GM23248 (cell line): ENCODE data around the gene ZCCHC17. TPM values are rescaled to one million over a fixed set of nuclear protein-coding genes. Genes with fewer than 3 reads are reported as not detected.
"Not testable (repeated sequence)": the region's sequence is repeated elsewhere in the genome, so short reads cannot be mapped to it uniquely, and the experiment has no call there.

Experiments
- DNase-seq: peaks from one replicate; pipeline ENCODE4 v3.0.0-alpha.2; 2015
- H2AFZ ChIP-seq: fragments of 200-600 bp; sonication (generic); 2 replicates; pipeline ENCODE4 v1.6.1; 2016; ENCODE audit warnings: antibody characterized with exemption
- H3F3A ChIP-seq: fragments of 200-600 bp; sonication (generic); 2 replicates; pipeline ENCODE4 v1.6.1; 2016; ENCODE audit warnings: mild to moderate bottlenecking, antibody characterized with exemption, mixed run types; ENCODE audit not compliant: insufficient read depth
- H3K27ac ChIP-seq: fragments of 200-600 bp; sonication (generic); 2 replicates; pipeline ENCODE4 v1.5.1; 2016; ENCODE audit warnings: mild to moderate bottlenecking
- H3K27me3 ChIP-seq: fragments of 200-600 bp; sonication (generic); replicated peaks from 2 replicates; pipeline ENCODE4 v1.6.1; 2016; ENCODE audit warnings: mild to moderate bottlenecking; ENCODE audit not compliant: insufficient read depth
- H3K36me3 ChIP-seq: fragments of 200-600 bp; sonication (generic); 2 replicates; pipeline ENCODE4 v1.6.1; 2016; ENCODE audit warnings: low read depth, mild to moderate bottlenecking
- H3K4me1 ChIP-seq: fragments of 200-600 bp; sonication (generic); 2 replicates; pipeline ENCODE4 v1.6.1; 2016; ENCODE audit warnings: mild to moderate bottlenecking; ENCODE audit not compliant: insufficient read depth
- H3K4me2 ChIP-seq: fragments of 200-600 bp; sonication (generic); one replicate; pipeline ENCODE4 v1.6.1; 2016; ENCODE audit warnings: mild to moderate bottlenecking; ENCODE audit not compliant: unreplicated experiment
- H3K4me3 ChIP-seq: fragments of 200-600 bp; sonication (generic); 2 replicates; pipeline ENCODE4 v1.5.1; 2016; ENCODE audit warnings: mild to moderate bottlenecking
- H3K79me2 ChIP-seq: fragments of 200-600 bp; sonication (generic); 2 replicates; pipeline ENCODE4 v1.6.1; 2016; ENCODE audit warnings: mild to moderate bottlenecking; ENCODE audit not compliant: insufficient read depth
- H3K9ac ChIP-seq: fragments of 200-600 bp; sonication (generic); 2 replicates; pipeline ENCODE4 v1.6.1; 2016; ENCODE audit warnings: mild to moderate bottlenecking
- H3K9me2 ChIP-seq: fragments of 200-600 bp; sonication (generic); 2 replicates; pipeline ENCODE4 v1.6.1; 2016; ENCODE audit warnings: mixed run types, mild to moderate bottlenecking, moderate library complexity; ENCODE audit not compliant: insufficient read depth
- H3K9me3 ChIP-seq: fragments of 200-600 bp; sonication (generic); one replicate; pipeline ENCODE4 v1.6.1; 2017; ENCODE audit warnings: low read depth
- H4K20me1 ChIP-seq: fragments of 200-600 bp; sonication (generic); 2 replicates; pipeline ENCODE4 v1.6.0; 2016; ENCODE audit not compliant: insufficient read depth
- EZH2 ChIP-seq: fragments of 200-600 bp; sonication (generic); IDR thresholded peaks from 2 replicates; pipeline ENCODE4 v1.6.1; 2018; ENCODE audit warnings: antibody characterized with exemption, mild to moderate bottlenecking; ENCODE audit not compliant: insufficient read depth, poor library complexity, severe bottlenecking
- EZH2phosphoT487 ChIP-seq: fragments of 200-600 bp; sonication (generic); IDR thresholded peaks from 2 replicates; pipeline ENCODE4 v1.6.1; 2018; ENCODE audit warnings: antibody characterized with exemption, moderate library complexity, mild to moderate bottlenecking, low read depth; ENCODE audit not compliant: insufficient read depth
- WGBS, 2 experiments: methylation state at CpG; one replicate each; pipeline ENCODE4 v1.1.6; 2015 to 2017; ENCODE audit warnings: low lambda C conversion rate in 2 of 2, low coverage in 1 of 2; ENCODE audit errors: missing lambda C conversion rate in 2 of 2; 5-methylcytosine and 5-hydroxymethylcytosine counted together
- in situ Hi-C: fragments of 300-500 bp; cut with MboI; formaldehyde crosslinking; loops from 2 replicates; pipeline ENCODE4 v1.15.0; 2020
- polyA plus RNA-seq: library from polyadenylated mRNA; unstranded; fragments of >200 nt; fragmentation: Nextera tagmentation; extraction: Ambion mirVana; gene quantifications from 2 replicates; pipeline ENCODE4 v1.2.1, GENCODE V29; 2016
- total RNA-seq: library from RNA; depleted of rRNA; stranded (reverse); fragments of >200 nt; shearing (Covaris generic); gene quantifications from 2 replicates; pipeline ENCODE4 v1.2.3, GENCODE V29; 2014

ZCCHC17 gene
- total and polyA plus RNA-seq, 2 experiments from 2014 or later = 34.8 to 65.6 TPM

GRCh38 chr1:31258581-31258980 lies 38.3 kb upstream of the ZCCHC17 start:
- in situ Hi-C loops = no loop called here

GRCh38 chr1:31259746-31260145 lies 37.1 kb upstream of the ZCCHC17 start:
- no peaks in the 10 kb centered on the region for H3F3A ChIP-seq
- no peaks in the 10 kb centered on the region for H3K9me2 ChIP-seq
- H3K36me3 ChIP-seq = peaks cover 31% of the 10 kb centered on the region
- in situ Hi-C loops = no loop called here
- no peak overlapping the region for H2AFZ ChIP-seq
- no peak for DNase-seq
- H4K20me1 ChIP-seq = no peaks in the 10 kb centered on the region
- no peak overlapping the region for H3K27ac ChIP-seq
- no peaks in the 10 kb centered on the region for H3K4me1 ChIP-seq
- TF ChIP-seq EZH2phosphoT487 = no peak
- no peak for TF ChIP-seq EZH2
- no peak overlapping the region for H3K9ac ChIP-seq
- no peak overlapping the region for H3K4me2 ChIP-seq
- 92 to 96% methylated on average over 3 of the region's 3 CpGs for WGBS, 2 experiments
- no peaks in the 10 kb centered on the region for H3K9me3 ChIP-seq
- H3K4me3 ChIP-seq = no peak overlapping the region
- H3K79me2 ChIP-seq = no peaks in the 10 kb centered on the region
- H3K27me3 ChIP-seq = no peaks in the 10 kb centered on the region

More at GRCh38 chr1:31258581-31258980, 38.3 kb upstream of the ZCCHC17 start:
- no peaks in the 10 kb centered on the region for H3K9me2 ChIP-seq
- H3F3A ChIP-seq = no peaks in the 10 kb centered on the region
- no peaks in the 10 kb centered on the region for H4K20me1 ChIP-seq
- H3K4me3 ChIP-seq = no peak overlapping the region
- H3K4me1 ChIP-seq = no peaks in the 10 kb centered on the region
- DNase-seq = no peak
- no peak overlapping the region for H3K27ac ChIP-seq
- H3K27me3 ChIP-seq = no peaks in the 10 kb centered on the region
- H3K9me3 ChIP-seq = no peaks in the 10 kb centered on the region
- no peak overlapping the region for H2AFZ ChIP-seq
- TF ChIP-seq EZH2 (no peak), EZH2phosphoT487 (no peak)
- H3K36me3 ChIP-seq = peaks cover 31% of the 10 kb centered on the region
- no peak overlapping the region for H3K4me2 ChIP-seq
- 97 to 100% methylated on average over 1 of the region's 1 CpG for WGBS, 2 experiments
- H3K79me2 ChIP-seq = no peaks in the 10 kb centered on the region
- no peak overlapping the region for H3K9ac ChIP-seq

GRCh38 chr1:31261916-31262315 lies 34.9 kb upstream of the ZCCHC17 start:
- no peak for DNase-seq
- 98% methylated on average over 3 of the region's 3 CpGs for WGBS, 2 experiments
- in situ Hi-C loops = no loop called here

GRCh38 chr1:31262393-31262792 lies 34.4 kb upstream of the ZCCHC17 start:
- H3K4me3 ChIP-seq, H3K27ac ChIP-seq, H2AFZ ChIP-seq, DNase-seq, H3K4me2 ChIP-seq, H4K20me1 ChIP-seq, H3F3A ChIP-seq, H3K9me3 ChIP-seq, H3K27me3 ChIP-seq, H3K9me2 ChIP-seq, H3K4me1 ChIP-seq, in situ Hi-C loops, H3K79me2 ChIP-seq, H3K9ac ChIP-seq: not testable (repeated sequence)
- WGBS, 2 experiments = 89 to 94% methylated on average over 5 of the region's 5 CpGs
- H3K36me3 ChIP-seq = peaks cover 37% of the 10 kb centered on the region

More at GRCh38 chr1:31261916-31262315, 34.9 kb upstream of the ZCCHC17 start:
- Histone ChIP-seq H3K36me3 (peaks cover 36% of the 10 kb centered on the region), H3K9ac (no peak overlapping the region), H3K4me3 (no peak overlapping the region), H3K4me1 (no peaks in the 10 kb centered on the region), H2AFZ (no peak overlapping the region), H4K20me1 (no peaks in the 10 kb centered on the region), H3K9me2 (no peaks in the 10 kb centered on the region), H3K79me2 (no peaks in the 10 kb centered on the region), H3K27me3 (no peaks in the 10 kb centered on the region), H3K9me3 (no peaks in the 10 kb centered on the region), H3F3A (no peaks in the 10 kb centered on the region), H3K27ac (no peak overlapping the region), H3K4me2 (no peak overlapping the region)
- no peak for TF ChIP-seq EZH2
- no peak for TF ChIP-seq EZH2phosphoT487

GRCh38 chr1:31263408-31263807 lies 33.4 kb upstream of the ZCCHC17 start:
- no peaks in the 10 kb centered on the region for H3K9me3 ChIP-seq
- H2AFZ ChIP-seq = no peak overlapping the region
- WGBS, 2 experiments = 96 to 100% methylated on average over 3 of the region's 3 CpGs
- H3K9me2 ChIP-seq = no peaks in the 10 kb centered on the region
- no peak overlapping the region for H3K4me2 ChIP-seq
- in situ Hi-C loops = no loop called here
- no peaks in the 10 kb centered on the region for H3K27me3 ChIP-seq
- H3K4me1 ChIP-seq = no peaks in the 10 kb centered on the region
- no peak for DNase-seq
- H3K79me2 ChIP-seq = no peaks in the 10 kb centered on the region
- TF ChIP-seq EZH2 (no peak), EZH2phosphoT487 (no peak)
- no peaks in the 10 kb centered on the region for H3F3A ChIP-seq
- no peak overlapping the region for H3K4me3 ChIP-seq
- peaks cover 40% of the 10 kb centered on the region for H3K36me3 ChIP-seq
- no peak overlapping the region for H3K27ac ChIP-seq
- H4K20me1 ChIP-seq = no peaks in the 10 kb centered on the region
- no peak overlapping the region for H3K9ac ChIP-seq
